Esophagus squamous epithelium (tissue), 5 donors: ENCODE data around the gene CTNNBIP1. TPM values are rescaled to one million over a fixed set of nuclear protein-coding genes. Genes with fewer than 3 reads are reported as not detected.
A peak's percentile ranks its signal among the peaks of the same experiment; 100 is the strongest.

Experiments used
- DNase-seq: peaks from one replicate; lab custom pipeline; 2025; lab: John Stamatoyannopoulos, UW
- H3K27ac ChIP-seq, 4 donors: fragments of 200-600 bp; sonication (generic); one replicate each; pipeline ENCODE4 v1.5.1; 2016 to 2019; ENCODE audit warnings: mild to moderate bottlenecking in 1 of 4
- H3K27me3 ChIP-seq, 4 donors: fragments of 200-600 bp; sonication (generic); 1 replicate in 3 of 4; 2 replicates in 1 of 4; pipeline versions ENCODE4 v1.5.1 to v1.6.0; 2017 to 2021; ENCODE audit warnings: antibody characterized with exemption in 1 of 4
- H3K36me3 ChIP-seq, 3 donors: fragments of 200-600 bp; sonication (generic); one replicate each; pipeline ENCODE4 v1.5.1; 2016 to 2019
- H3K4me1 ChIP-seq, 3 donors: fragments of 200-600 bp; sonication (generic); one replicate each; pipeline ENCODE4 v1.5.1; 2017 to 2019
- H3K4me3 ChIP-seq, 4 donors: fragments of 200-600 bp; sonication (generic); 1 replicate in 3 of 4; 2 replicates in 1 of 4; pipeline ENCODE4 v1.5.1; 2016 to 2019; ENCODE audit warnings: mild to moderate bottlenecking in 2 of 4, moderate library complexity in 1 of 4
- H3K9me3 ChIP-seq, 3 donors: fragments of 200-600 bp; sonication (generic); one replicate each; pipeline ENCODE4 v1.5.1; 2016 to 2019
- POLR2A ChIP-seq, 4 donors: fragments of 450-650 bp; IDR thresholded peaks; one replicate each; pipeline ENCODE4 v1.6.1; 2017; ENCODE audit warnings: antibody characterized with exemption in 4 of 4, mild to moderate bottlenecking in 4 of 4, moderate library complexity in 3 of 4
- WGBS, 2 donors: methylation state at CpG; one replicate each; pipeline ENCODE4 v1.1.5; 2018; 5-methylcytosine and 5-hydroxymethylcytosine counted together
- intact Hi-C: fragments of 100-400 bp; cut with DNase I; formaldehyde crosslinking; loops from one replicate; pipeline ENCODE4 v1.15.0; 2022
- total RNA-seq, 4 donors: library from RNA; depleted of rRNA; stranded (reverse); fragments of >200 nt; gene quantifications; one replicate each; pipeline ENCODE4 v1.1.0, GENCODE V29; 2016
- TF ChIP-seq, protein P1 (sequence below), 6 experiments: fragments of 450-650 bp in 4 of 6; fragments of 200-600 bp in 2 of 6; sonication (generic) in 2 of 6; IDR thresholded peaks; one replicate each; pipeline ENCODE4 v1.5.1; 2016 to 2019; ENCODE audit warnings: antibody characterized with exemption in 6 of 6, mild to moderate bottlenecking in 4 of 6, moderate library complexity in 4 of 6
- donor health status: DM: yes; HTN: yes; CAD: no.

The CTNNBIP1 gene
- total RNA-seq, 4 donors from 2014 or later, result 76.1 to 186 (median 118) TPM

DNA sequence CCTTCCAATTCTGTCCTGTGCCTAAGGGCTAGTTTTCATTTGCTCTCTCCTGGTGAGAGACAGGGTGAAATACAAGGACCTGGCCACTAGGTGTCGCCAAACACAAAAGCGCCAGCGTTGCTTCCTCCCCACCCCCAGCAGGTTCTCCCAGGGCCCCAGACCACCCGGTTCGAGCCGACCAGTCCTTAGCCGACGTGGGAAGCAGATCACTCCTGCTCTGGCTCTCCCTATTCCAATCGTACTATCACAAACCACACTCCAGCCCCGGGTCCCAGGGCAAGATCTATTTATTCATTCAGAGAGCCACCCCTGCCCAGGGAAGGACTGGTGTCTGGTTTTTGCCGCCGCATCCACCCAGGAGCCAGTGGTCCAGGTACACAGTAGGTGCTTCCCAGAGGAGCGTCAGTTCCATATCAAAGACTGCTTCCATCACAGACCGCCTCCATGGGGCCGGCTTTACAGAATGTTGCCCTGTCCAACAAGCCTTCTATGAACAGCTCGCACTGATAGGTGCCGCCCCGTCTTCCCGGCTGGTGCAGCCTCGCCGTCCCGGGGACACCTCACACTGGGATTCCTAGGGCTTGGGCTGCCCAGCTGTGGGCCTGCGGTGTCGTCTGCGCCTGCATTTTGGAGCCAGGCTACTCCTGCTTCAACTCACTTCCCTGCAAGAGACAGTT, 35.0 kb downstream of the CTNNBIP1 start:
- DNase-seq, result no peak
- Histone ChIP-seq H3K27ac (peak overlapping the region; percentile 32 to 89 (median 64)), H3K4me1 (peaks cover 37 to 94% (median 46%) of the 10 kb centered on the region in 3 donors), H3K27me3 (no peaks in the 10 kb centered on the region), H3K36me3 (peaks cover 0 to 22% (median 12%) of the 10 kb centered on the region in 3 donors), H3K9me3 (no peaks in the 10 kb centered on the region), H3K4me3 (peak overlapping the region in 3 of 4 donors; percentile 19 to 46 (median 24))
- intact Hi-C loops, result loop anchor here (5.0 kb wide), 1 partner anchor 67 kb away; the partner anchor contains the start of genes LZIC and NMNAT1
- TF ChIP-seq POLR2A (IDR thresholded peaks at IDR 0.05), result no peak
- TF ChIP-seq, protein P1, sequence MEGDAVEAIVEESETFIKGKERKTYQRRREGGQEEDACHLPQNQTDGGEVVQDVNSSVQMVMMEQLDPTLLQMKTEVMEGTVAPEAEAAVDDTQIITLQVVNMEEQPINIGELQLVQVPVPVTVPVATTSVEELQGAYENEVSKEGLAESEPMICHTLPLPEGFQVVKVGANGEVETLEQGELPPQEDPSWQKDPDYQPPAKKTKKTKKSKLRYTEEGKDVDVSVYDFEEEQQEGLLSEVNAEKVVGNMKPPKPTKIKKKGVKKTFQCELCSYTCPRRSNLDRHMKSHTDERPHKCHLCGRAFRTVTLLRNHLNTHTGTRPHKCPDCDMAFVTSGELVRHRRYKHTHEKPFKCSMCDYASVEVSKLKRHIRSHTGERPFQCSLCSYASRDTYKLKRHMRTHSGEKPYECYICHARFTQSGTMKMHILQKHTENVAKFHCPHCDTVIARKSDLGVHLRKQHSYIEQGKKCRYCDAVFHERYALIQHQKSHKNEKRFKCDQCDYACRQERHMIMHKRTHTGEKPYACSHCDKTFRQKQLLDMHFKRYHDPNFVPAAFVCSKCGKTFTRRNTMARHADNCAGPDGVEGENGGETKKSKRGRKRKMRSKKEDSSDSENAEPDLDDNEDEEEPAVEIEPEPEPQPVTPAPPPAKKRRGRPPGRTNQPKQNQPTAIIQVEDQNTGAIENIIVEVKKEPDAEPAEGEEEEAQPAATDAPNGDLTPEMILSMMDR (IDR thresholded peaks at IDR 0.05), result peak; percentile 88 to 97 (median 96)
- WGBS, 2 donors, result 11 to 32% methylated on average over 9 to 14 of the region's 25 CpGs

DNA sequence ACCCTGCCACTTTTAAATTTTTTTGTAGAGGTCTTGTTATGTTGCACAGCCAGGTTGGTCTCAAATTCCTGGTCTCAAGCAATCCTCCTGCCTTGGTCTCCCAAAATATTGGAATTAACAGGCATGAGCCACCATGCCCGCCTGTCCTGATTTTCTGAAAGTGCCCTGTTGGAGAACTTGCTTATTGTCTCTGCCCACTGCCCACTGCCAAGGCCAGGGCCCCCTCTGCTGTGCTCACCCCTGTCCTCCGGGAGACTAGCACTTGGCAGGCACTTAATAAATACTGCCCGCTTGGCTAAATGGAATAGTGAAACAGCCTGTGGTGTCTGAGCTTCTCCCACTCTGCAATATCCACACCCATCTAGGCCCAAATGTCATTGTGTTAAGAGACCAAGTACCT, 35.7 kb downstream of the CTNNBIP1 start:
- TF ChIP-seq POLR2A (IDR thresholded peaks at IDR 0.05), result no peak
- TF ChIP-seq, protein P1 (IDR thresholded peaks at IDR 0.05), result no peak
- intact Hi-C loops, result no loop called here
- WGBS, 2 donors, result 56 to 76% methylated on average over 2 to 3 of the region's 3 CpGs
- Histone ChIP-seq H3K36me3 (peaks cover 0 to 26% (median 12%) of the 10 kb centered on the region in 3 donors), H3K27ac (peak overlapping the region in 3 of 4 donors; percentile 4 to 89 (median 84)), H3K4me1 (peaks cover 37 to 99% (median 49%) of the 10 kb centered on the region in 3 donors), H3K27me3 (no peaks in the 10 kb centered on the region), H3K4me3 (no peak overlapping the region), H3K9me3 (no peaks in the 10 kb centered on the region)
- no peak for DNase-seq

DNA sequence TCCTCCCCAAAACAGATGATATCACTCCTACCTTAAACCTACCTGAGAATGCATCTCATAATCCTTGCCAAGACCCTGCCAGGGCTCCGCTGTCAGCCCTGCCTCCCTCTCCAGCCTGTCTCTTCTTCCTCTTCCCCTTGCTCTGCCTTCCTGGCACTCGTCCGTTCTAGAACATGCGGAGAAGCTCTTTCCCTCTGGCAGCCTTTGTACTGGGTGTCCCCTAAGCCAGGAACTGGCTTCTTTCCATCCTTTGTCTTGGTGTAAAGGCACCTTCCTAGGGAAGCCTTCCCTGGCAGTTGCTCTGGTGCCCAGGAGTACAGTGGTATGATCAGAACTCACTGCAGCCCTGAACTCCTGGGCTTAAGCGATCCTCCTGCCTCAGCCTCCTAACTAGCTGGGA, 36.1 kb downstream of the CTNNBIP1 start:
- intact Hi-C loops, result no loop called here
- H3K9me3 ChIP-seq, result no peaks in the 10 kb centered on the region
- no peak overlapping the region for H3K4me3 ChIP-seq
- H3K4me1 ChIP-seq, result peaks cover 37 to 99% (median 54%) of the 10 kb centered on the region in 3 donors
- H3K27me3 ChIP-seq, result no peaks in the 10 kb centered on the region
- 66 to 77% methylated on average over 5 of the region's 5 CpGs for WGBS, 2 donors
- TF ChIP-seq, protein P1 (IDR thresholded peaks at IDR 0.05), result no peak
- no peak for TF ChIP-seq POLR2A (IDR thresholded peaks at IDR 0.05)
- no peak for DNase-seq
- H3K27ac ChIP-seq, result peak overlapping the region in 2 of 4 donors; percentile 84 to 89
- peaks cover 0 to 30% (median 12%) of the 10 kb centered on the region in 3 donors for H3K36me3 ChIP-seq

DNA sequence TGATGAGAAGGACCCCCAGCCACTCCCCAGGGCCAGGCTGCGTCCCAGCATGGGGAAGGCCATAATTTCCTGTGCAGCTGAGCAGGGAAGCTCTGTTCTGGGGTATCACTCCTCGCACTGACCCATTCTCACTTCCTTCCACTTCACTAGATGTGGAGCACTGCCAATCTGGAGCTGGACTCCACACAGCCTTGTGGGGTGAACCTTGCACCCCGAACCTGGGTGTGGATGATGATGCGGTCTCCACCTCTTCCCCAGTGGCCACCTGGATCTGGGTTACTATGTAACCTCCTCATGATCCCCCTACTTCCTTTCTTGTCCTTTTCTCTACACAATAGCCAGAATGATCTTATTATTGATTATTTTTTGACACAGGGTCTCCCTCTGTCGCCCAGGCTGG, 36.7 kb downstream of the CTNNBIP1 start:
- TF ChIP-seq POLR2A (IDR thresholded peaks at IDR 0.05), result no peak
- TF ChIP-seq, protein P1 (IDR thresholded peaks at IDR 0.05), result no peak
- no peaks in the 10 kb centered on the region for H3K27me3 ChIP-seq
- peak overlapping the region in 3 of 4 donors; percentile 55 to 89 (median 84) for H3K27ac ChIP-seq
- peaks cover 34 to 99% (median 52%) of the 10 kb centered on the region in 3 donors for H3K4me1 ChIP-seq
- H3K4me3 ChIP-seq, result no peak overlapping the region
- intact Hi-C loops, result no loop called here
- 81 to 83% methylated on average over 5 of the region's 5 CpGs for WGBS, 2 donors
- H3K9me3 ChIP-seq, result no peaks in the 10 kb centered on the region
- DNase-seq, result no peak
- peaks cover 0 to 36% (median 12%) of the 10 kb centered on the region in 3 donors for H3K36me3 ChIP-seq
